NOMO-1 (cell line): ENCODE results near the gene PPP1R14C.

ENCODE experiments used
- DNase-seq, 2 experiments: peaks; one replicate each; lab custom pipeline; 2025; ENCODE audit not compliant: unreplicated experiment in 2 of 2; lab: John Stamatoyannopoulos, UW

The PPP1R14C gene, protein sequence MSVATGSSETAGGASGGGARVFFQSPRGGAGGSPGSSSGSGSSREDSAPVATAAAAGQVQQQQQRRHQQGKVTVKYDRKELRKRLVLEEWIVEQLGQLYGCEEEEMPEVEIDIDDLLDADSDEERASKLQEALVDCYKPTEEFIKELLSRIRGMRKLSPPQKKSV

DNA sequence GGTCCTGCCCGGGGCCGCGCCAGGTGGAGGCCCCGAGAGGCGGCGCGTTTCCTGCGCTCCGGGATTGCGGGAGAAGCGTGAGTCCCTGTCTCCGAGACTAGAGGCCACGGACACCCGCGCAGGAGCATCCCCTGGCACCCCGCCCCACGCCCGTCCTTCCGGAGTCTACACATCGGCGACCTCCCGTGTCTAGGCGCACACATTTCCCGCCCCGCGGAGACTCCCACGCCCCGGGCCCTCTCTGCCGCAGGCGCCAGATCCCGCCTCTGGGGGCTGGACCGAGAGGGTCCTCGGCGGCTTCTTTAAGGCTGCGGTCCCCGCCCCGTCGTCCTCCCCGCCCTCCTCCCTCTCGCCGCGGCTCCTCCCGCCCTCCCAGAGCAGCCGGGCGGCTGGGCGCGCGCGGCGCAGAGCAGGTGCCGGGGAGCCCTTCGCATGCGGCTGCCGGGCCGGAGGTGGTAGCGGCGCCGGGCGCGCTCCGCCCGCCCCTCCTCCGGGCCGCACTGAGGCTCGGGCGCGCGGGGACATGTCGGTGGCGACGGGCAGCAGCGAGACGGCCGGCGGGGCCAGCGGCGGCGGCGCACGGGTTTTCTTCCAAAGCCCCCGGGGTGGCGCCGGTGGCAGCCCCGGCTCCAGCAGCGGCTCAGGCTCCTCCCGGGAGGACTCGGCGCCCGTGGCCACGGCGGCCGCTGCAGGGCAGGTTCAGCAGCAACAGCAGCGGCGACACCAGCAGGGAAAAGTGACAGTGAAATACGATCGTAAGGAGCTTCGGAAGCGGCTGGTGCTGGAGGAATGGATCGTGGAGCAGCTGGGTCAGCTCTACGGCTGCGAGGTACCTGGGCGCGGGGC lies at the start of gene PPP1R14C:
PPP1R14C (plus strand) TSS at position 375 of the 846 bp plus-strand sequence; CDS start at position 524, 149 bp downstream.
- DNase-seq: no peak

- no peak for DNase-seq
Observed at GRCh38 chr6:150093397-150093796, 49.4 kb upstream of the PPP1R14C start.

DNA sequence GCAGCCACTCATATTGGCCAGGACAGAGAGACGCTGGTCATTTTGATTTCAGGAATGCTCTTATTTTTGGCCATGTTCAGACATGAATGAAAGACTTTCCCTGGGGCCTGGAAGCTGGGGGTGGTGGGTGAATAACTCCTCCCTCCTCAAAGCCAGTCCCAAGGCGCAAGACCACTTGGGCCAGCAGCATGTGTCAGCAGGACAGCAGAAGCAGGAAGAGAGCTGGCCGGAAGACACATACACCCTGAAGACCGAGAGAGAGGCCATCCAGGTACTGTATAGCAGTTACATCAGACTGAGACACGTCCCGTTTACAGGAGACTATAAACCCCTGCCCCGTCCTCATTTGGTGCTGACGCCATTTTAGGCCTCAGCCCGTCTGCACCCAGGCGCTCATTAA lies 44.7 kb upstream of the PPP1R14C start:
- no peak for DNase-seq

GRCh38 chr6:150099546-150099945 lies 43.3 kb upstream of the PPP1R14C start:
- no peak for DNase-seq

DNA sequence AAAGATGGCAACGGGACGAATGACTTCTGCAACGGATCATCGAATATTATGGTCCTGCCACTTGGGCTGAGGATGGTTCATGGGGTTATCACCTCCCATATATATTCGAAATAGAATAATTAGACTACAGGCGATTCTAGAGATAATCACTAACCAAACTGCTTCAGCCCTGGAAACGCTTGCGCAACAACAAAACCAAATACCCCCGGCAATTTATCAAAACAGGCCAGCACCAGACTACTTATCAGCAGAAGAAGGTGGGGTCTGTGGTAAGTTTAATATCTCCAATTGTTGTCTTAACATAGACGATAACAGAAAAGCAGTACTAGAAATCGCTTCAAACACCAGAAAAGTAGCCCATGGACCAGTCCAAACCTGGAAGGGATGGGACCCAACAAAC lies 42.9 kb upstream of the PPP1R14C start:
- DNase-seq: no peak

DNA sequence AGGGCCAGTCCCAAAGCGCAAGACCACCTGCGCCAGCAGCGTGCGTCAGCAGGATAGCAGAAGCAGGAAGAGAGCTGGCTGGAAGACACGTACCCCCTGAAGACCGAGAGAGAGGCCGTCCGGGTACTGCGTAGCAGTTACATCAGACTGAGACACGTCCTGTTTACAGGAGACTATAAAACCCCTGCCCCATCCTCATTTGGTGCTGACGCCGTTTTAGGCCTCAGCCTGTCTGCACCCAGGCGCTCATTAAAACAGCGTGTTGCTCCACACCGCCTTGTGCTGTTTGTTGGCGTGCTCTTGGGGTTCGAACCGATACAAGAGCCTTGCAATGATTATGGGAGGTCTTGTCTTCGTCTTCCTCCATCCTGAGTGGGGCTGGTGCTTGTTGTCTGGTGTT lies 42.1 kb upstream of the PPP1R14C start:
- no peak for DNase-seq

DNA sequence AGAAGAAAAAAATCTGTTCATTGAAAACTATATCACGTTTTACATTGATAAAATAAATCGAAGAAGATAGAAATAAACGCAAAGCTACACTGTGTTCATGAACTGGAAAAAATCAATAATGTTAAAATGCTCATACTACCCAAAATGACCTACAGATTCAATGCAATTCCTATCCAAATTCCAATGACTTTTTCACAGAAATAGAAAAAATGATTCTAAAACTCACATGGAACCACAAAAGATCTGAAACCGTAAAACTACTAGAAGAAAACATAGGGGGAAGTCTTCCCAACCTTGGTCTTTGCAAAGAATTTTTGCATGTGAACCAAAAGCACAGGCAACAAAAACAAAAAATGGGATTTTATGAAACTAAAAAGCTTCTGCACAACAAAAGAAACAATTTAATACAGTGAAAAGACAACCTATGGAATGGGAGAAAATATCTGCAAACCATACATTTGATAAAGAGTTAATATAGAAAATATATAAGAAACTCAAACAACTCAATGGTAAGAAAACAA lies 40.0 kb upstream of the PPP1R14C start:
- no peak for DNase-seq

DNA sequence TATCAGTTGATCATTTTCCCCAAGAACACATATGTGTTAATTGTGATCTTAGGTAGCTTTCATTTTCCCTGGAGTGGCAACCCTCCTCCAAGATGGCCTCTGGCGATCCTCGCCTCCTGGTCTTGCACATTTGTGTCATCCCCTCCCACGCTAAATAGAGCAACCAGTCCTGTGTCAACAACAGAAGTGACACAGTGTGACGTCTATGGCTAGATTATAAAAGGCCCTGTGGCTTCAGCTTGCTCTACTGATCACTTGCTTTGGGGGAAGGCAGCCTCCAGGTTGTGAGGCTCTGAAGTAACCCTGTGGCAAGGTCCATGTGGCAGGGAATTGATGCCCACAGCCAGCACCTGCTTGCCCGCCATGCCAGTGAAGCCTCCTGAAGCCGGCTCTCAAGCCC lies 30.6 kb upstream of the PPP1R14C start:
- DNase-seq: no peak

DNA sequence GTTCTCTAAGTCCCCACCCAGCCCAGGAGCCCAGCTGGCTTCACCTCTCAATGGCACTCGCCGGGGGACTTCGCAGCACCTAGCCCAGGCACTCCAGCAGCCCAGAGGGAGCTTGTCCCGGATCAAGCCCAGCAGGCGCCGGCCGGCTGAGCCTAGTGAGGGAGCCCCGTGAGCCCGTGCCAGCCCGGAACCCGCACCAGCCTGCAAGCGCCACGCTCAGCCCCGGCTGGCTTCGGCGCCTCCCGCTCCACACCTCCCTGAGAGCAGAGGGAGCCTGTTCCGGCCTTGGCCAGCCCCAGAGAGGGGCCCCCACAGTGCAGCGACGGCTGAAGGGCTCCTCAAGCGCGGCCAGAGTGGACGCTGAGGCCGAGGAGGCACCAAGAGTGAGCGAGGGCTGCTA lies 27.1 kb upstream of the PPP1R14C start:
- DNase-seq: no peak

DNA sequence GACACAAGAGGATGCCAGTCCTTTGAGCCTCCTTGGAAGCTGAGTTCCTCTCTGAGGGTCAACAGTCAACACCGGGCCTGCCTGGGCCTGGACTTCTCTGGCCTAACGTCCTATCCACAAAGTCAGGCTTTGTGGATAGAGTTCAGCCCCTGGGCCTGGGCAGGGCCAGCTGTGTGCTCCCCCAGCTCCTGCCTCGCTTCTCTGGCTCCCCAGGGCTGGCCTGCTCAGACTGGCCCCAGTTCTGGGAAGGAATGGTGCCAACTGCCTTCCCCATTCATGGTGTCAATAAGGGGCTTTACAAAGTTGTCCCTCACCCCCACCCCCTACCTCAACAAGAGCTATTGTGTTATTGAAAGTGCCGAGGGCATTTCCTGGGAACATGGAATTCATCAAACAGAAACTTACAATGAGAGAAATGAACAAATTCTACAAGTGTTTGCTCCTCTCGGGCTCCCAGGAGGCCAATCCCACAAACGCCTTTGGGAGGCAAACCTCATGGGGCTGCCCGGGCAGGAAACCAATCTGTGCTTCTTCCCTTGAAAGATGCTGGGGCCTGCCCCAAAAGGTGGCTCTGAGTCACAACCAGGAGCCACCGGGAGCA lies 26.5 kb upstream of the PPP1R14C start:
- no peak for DNase-seq

DNA sequence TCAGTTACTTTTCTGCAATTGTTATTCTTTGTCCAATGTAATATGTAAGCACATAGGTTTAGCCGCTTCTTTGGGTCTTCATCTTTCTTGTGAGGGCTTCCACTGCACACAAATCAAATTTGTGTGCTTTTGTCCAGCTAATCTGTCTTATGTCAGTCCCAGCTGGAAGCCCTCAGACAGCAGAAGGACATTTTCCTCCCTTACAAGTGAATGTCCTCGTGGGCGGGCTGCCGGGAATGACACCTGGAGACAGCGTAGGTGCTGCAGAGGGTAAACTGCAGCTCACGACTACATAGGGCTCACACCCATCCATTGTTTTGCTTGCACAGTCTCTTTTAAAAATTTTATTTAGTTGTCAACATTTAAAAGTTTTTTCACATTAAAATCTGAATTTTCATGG lies 24.6 kb upstream of the PPP1R14C start:
- DNase-seq: no peak

GRCh38 chr6:150118627-150119026 lies 24.2 kb upstream of the PPP1R14C start:
- DNase-seq: no peak

GRCh38 chr6:150119173-150119572 lies 23.7 kb upstream of the PPP1R14C start:
- peak; percentile 46 to 65 for DNase-seq

- DNase-seq: no peak
Observed at GRCh38 chr6:150123645-150124044, 19.2 kb upstream of the PPP1R14C start.

DNA sequence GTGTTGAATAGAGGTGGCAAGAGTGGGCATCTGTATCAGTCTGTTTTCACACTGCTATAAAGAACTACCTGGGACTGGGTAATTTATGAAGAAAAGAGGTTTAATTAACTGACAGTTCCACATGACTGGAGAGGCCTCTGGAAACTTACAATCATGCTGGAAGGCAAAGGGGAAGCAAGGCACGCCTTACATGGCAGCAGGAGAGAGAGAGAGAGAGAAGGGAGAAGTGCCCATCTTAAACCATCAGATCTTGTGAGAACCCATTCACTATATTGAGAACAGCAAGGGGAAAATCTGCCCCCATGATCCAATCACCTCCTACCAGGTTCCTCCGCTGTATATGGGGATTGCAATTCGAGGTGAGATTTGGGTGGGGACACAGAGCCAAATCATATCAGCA lies 18.6 kb upstream of the PPP1R14C start:
- DNase-seq: no peak

DNA sequence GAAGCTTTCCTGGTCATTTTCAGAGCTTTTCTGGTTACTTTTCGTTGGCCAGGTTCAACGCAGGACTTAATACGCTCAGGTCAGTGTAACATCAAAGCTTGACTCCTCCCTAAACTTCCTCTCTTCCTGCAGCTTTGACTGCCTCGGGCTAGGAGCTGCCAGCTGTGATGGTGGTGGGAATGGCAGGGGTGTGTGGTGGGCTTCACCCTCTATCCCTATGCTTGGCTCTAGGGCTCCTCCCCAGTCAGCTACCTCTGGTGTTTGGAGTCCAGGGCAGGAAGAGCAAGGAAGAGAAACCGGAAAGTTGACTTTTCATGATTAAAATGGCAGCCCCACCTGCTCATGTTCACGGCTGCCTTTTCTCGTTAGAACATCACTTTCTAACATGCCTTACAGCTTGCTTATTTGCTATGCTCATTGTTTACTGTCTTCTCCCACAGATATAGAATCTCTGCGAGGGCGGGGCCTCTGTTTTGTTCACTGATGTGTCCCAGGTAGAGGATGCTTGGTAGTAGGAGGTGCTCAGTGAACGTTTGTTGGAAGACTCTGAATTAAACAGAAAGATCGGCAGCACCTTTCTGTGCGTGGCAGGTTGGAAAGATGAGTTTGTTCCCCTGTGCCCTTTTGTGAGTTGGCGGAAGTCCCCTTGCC lies 16.1 kb upstream of the PPP1R14C start:
- DNase-seq: no peak

- DNase-seq: no peak
Observed at GRCh38 chr6:150128425-150128824, 14.4 kb upstream of the PPP1R14C start.

DNA sequence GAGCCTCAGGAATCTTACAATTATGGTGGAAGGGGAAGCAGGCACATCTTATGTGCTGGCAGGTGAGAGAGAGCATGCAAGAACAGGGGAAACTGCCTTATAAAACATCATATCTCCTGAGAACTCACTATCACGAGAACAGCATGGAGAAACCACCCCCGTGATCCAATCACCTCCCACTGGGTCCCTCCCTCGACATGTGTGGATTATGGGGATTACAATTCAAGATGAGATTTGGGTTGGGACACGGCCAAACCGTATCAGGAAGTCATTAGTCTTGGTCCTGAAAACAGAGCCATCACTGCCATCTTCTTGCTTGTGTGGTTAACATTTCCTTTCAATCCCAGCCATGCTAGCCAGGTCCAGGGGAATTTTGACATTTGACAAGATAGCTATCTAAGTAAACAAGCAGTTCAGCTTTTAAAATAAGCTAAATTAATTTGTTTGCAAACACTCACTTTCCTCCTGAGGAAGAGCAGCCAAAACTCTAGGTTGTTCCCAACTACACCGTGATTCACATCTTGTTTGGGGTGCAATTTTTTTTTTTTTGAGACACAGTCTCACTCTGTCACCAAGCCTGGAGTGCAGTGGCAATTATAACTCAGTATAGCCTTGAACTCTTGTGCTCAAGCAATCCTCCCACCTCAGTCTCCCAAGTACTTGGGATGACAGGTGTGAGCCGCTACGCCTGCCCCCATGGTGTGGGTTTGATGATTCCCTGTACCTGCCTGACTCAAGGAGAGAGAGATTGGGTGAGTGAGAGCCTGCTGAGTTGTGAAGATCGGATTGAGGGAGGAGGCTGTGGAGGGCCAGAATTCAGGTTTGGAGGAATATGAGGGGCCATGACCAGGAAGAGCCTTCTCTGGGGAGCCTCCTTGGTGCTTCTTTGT lies 13.0 kb upstream of the PPP1R14C start:
- no peak for DNase-seq

- no peak for DNase-seq
Observed at GRCh38 chr6:150133686-150134085, 9.2 kb upstream of the PPP1R14C start.

DNA sequence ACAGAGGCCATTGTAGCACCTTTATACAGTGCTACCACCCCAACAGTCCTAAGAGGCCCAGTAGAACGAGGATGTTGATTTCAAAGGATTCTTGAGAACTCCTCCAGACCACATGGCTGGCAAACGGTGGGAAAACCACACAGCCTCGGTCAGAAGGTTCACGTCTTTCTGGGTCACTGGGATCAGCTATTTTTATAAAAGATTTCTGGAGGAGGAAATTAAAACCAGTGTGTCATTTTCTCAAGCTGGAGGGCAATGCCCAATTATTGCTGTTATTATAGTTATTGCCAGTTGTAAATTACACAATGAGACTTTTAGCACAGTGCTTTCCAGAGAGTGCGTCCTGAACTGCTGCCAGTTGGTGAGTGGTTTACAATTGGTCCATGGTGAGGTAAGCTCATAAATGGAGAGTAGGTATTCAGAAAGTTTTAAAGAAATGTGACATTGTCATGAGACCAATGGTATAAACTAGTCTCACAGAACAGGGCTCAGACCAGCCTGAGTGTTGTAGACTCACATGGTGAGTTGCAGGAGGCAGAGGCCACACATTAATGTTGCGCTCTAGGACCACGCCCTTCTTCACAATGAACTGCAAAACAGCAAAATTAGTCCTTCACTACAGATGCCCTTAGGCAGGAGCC lies 8.4 kb upstream of the PPP1R14C start:
- no peak for DNase-seq
